Cardiac fibroblast (primary cell): Measurements from ENCODE around the gene SEPTIN5.

Experiments
- DNase-seq, 2 donors: peaks; one replicate each; pipeline versions ENCODE4 v3.0.0 to v3.0.0-alpha.2; 2010; ENCODE audit warnings: low read depth in 2 of 2
- H3K4me3 ChIP-seq, 2 donors: replicated peaks in 1 of 2; 1 replicate in 1 of 2; 2 replicates in 1 of 2; pipeline ENCODE4 v1.5.1; 2011; ENCODE audit warnings: low read depth in 2 of 2, low read length in 2 of 2, mild to moderate bottlenecking in 2 of 2, moderate library complexity in 1 of 2
- TF ChIP-seq, protein P1 (sequence below): IDR thresholded peaks from one replicate; pipeline ENCODE4 v1.5.1; 2011; ENCODE audit warnings: low read depth, mild to moderate bottlenecking, low read length, inconsistent platforms

Gene SEPTIN5

DNA sequence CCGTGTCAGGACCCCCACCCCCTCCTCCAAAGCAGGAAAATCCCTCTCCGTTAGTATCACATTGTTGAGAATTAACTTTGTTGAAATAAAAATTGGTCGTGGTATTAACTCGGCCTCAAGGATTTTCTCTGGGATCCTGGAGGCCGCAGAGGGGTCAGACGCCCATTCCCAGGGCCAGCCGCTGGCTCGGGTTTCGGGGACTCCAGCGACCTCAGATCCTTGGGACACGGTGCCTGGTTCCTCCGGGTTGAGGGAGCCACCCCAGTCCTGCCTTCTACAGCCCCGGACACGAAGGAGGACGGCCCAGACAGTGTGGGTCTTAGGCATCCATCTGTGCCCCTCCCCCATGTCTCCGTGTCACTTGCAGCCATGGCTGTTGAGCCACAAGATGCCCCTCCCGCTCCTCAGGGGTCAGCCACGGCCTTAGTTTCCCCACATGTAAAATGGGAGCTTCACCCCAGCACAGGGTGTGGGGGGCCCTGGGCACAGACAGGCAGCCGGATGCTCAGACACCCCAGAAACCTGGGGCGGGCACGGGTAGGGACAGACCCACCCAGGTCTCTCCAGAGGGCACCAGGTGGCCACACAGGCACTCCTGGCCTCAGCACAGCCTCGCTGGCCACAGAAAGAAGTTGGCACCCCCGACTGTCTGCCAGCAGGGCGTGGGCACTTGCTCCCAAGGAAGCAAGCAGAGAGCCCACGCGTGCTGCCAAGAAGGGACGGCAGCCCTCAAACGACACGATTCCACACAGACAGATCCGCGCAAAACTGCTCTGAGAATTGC is 24.6 kb downstream of the SEPTIN5 start:
- TF ChIP-seq, protein P1, sequence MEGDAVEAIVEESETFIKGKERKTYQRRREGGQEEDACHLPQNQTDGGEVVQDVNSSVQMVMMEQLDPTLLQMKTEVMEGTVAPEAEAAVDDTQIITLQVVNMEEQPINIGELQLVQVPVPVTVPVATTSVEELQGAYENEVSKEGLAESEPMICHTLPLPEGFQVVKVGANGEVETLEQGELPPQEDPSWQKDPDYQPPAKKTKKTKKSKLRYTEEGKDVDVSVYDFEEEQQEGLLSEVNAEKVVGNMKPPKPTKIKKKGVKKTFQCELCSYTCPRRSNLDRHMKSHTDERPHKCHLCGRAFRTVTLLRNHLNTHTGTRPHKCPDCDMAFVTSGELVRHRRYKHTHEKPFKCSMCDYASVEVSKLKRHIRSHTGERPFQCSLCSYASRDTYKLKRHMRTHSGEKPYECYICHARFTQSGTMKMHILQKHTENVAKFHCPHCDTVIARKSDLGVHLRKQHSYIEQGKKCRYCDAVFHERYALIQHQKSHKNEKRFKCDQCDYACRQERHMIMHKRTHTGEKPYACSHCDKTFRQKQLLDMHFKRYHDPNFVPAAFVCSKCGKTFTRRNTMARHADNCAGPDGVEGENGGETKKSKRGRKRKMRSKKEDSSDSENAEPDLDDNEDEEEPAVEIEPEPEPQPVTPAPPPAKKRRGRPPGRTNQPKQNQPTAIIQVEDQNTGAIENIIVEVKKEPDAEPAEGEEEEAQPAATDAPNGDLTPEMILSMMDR = no peak
- no peak for DNase-seq
- no peak overlapping the region for H3K4me3 ChIP-seq

GRCh38 chr22:19739448-19739895 is 25.2 kb downstream of the SEPTIN5 start:
- no peak overlapping the region for H3K4me3 ChIP-seq
- no peak for DNase-seq
- TF ChIP-seq, protein P1 = no peak

DNA sequence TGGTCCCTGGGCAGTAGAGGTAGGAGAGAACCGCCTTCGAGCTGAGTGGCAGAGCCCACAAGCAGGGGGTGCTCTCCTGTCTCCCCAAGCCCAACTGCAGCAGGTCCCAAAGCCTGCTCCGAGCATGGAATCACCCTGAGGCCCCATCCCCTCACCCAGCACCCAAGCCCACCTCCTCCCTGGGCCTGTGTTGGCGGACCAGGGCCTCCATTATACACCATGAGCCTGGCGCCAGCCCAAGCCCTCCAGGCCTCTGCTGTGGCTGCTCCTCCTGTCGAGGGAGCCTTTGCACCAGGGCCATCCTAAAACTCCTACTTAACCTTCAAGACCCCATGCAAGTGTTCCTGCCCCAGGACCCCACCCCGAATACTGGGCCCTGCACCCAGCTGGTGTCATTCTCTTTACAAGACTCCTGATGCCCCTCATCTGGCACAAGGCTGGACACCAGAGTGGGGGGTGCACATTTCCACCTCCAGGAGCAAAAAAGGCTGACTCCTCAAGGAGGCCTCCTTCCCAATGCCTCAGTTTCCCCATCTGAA is 25.7 kb downstream of the SEPTIN5 start:
- H3K4me3 ChIP-seq = no peak overlapping the region
- no peak for DNase-seq
- TF ChIP-seq, protein P1 = no peak

DNA sequence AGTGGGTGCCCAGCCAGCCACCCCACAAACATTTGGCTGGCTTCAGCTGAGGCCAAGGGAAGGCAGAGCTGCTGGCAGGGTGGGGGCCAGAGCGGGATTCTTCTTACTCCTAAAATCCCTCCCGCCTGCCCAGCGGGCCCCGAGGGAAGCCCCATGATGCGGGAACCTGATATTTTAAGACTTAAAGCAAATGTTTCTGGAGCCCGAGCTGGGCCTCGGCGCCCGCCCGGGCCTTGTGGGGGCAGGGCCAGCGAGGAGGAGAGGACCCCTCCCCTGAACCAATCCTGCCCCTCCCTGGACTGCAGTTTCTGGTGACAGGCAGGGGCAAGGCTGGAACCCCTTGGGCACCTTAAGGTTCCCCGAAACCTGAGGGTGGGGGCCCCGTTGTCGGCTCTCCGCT is 26.3 kb downstream of the SEPTIN5 start:
- no peak for DNase-seq
- TF ChIP-seq, protein P1 = no peak
- no peak overlapping the region for H3K4me3 ChIP-seq

- no peak overlapping the region for H3K4me3 ChIP-seq
- no peak for DNase-seq
- TF ChIP-seq, protein P1 = no peak
These were observed 26.8 kb downstream of the SEPTIN5 start for GRCh38 chr22:19741053-19741452.

GRCh38 chr22:19742160-19743066 is 28.1 kb downstream of the SEPTIN5 start:
- no peak overlapping the region for H3K4me3 ChIP-seq
- TF ChIP-seq, protein P1 = no peak
- no peak for DNase-seq
